GM12875 (cell line): ENCODE measurements around the gene TCHHL1.

Experiments
- H3K4me3 ChIP-seq: one replicate; pipeline ENCODE4 v1.5.1; 2011; ENCODE audit warnings: low read depth, low read length, control low read depth
- CTCF ChIP-seq: IDR thresholded peaks from 2 replicates; pipeline ENCODE4 v1.5.1; 2011; ENCODE audit warnings: low read depth, mild to moderate bottlenecking, control low read depth, inconsistent platforms, low read length, moderate library complexity, borderline replicate concordance; ENCODE audit not compliant: insufficient read depth

The TCHHL1 gene

GRCh38 chr1:152039461-152039860 lies 49.4 kb downstream of the TCHHL1 start:
- no peak overlapping the region for H3K4me3 ChIP-seq
- TF ChIP-seq CTCF = no peak

GRCh38 chr1:152038871-152039270 lies 50.0 kb downstream of the TCHHL1 start:
- TF ChIP-seq CTCF = no peak
- H3K4me3 ChIP-seq = no peak overlapping the region

- no peak for TF ChIP-seq CTCF
- peak within 1 kb of the TSS; percentile 48 for H3K4me3 ChIP-seq
These were observed 52.3 kb downstream of the TCHHL1 start, which contains the start of gene S100A11 for GRCh38 chr1:152036267-152037216. Gene S100A11, minus strand, starts transcription at chr1:152037004. Its CDS starts 89 bp downstream, at chr1:152036915.

- peak overlapping the region; percentile 48 for H3K4me3 ChIP-seq
- TF ChIP-seq CTCF = no peak
These were observed 53.2 kb downstream of the TCHHL1 start for GRCh38 chr1:152035539-152036266.

GRCh38 chr1:152034654-152035538 lies 54.0 kb downstream of the TCHHL1 start:
- H3K4me3 ChIP-seq = peak overlapping the region; percentile 1
- TF ChIP-seq CTCF = peak; percentile 72

- TF ChIP-seq CTCF = no peak
- peak overlapping the region; percentile 1 for H3K4me3 ChIP-seq
These were observed 54.6 kb downstream of the TCHHL1 start for GRCh38 chr1:152034324-152034653.
